TTC549 (cell line): Measurements from ENCODE around the gene SLC25A4.
A peak's percentile ranks its signal among the peaks of the same experiment; 100 is the strongest.
"Not testable (repeated sequence)": the region's sequence is repeated elsewhere in the genome, so short reads cannot be mapped to it uniquely, and the experiment has no call there.

Source experiments
- FAIRE-seq: peaks from 2 replicates; lab custom pipeline; 2012; peaks lifted over from hg19 to GRCh38; lab: Jason Lieb, UNC

Gene SLC25A4

DNA sequence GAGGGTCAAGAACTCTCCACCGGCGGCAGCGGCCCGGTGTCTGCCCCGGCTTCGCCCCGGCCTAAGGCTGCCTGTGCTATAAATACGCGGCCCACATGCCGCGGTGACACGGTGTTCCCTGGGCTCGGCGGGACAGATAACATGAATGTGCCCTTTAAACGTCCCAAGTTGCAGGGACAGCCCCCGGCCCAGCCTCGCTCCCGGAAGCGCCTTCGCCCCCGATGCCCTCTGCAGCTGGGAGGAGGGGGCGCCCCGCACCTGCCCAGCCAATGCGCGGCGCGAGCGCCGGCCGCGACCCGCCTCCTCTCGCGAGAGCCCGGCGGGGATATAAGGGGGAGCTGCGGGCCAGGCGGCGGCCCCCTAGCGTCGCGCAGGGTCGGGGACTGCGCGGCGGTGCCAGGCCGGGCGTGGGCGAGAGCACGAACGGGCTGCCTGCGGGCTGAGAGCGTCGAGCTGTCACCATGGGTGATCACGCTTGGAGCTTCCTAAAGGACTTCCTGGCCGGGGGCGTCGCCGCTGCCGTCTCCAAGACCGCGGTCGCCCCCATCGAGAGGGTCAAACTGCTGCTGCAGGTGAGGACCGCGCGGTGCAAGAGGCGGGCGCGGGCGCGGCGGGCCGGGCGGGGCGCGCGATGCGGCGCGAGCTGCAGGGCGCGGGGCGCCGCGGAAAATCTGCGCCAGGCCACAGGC is at the start of gene SLC25A4:
Gene SLC25A4, plus strand, starts transcription at position 355 of the 689 bp plus-strand sequence. Its CDS starts 107 bp downstream, at position 462.
- FAIRE-seq: no peak

DNA sequence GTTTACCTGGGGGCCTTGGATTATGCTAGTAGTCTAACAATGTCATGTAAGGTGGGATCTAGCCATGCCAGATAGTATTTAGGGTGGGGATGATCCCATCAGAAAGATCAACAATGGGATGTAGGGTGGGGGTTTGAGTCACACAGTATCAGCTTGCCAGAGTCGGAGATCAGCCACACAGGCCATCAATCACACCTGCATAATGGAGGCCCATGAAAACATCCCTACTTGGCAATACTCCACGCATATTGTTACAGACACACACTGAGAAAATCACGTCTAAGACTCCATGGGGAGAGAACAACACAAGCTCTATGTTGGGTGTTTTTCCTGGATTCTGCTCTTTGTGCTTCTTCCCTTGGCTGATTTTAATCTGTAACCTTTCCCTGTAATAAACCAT is 49.5 kb upstream of the SLC25A4 start:
- FAIRE-seq: no peak

DNA sequence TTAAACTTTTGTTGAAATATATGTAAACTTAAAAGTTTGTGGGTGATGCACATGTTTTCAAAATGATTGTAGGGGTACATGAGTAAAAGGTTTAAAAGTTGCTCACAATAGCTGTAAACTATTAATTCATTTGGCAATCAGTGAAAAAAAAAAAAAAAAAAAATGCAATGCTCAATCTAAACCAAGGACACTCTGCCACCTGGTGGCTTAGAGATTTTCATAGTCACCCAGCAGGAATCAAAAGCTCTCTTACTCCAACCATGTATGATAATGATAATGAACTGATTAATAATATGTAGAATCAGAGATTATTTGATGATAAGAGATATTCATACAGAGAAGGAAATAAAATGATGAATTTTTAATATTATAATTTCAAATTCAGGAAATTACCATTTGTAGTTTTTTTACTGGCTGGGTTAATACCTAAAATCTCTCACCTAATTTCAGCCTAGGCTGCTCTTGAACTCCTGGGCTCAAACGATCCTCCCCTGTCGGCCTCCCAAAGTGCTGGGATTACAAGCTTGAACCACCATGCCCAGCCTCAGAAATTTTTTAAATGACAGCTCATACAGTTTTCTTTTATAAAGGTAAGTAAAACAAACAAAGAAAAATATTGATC is 46.9 kb upstream of the SLC25A4 start:
- FAIRE-seq: peak; percentile 86

DNA sequence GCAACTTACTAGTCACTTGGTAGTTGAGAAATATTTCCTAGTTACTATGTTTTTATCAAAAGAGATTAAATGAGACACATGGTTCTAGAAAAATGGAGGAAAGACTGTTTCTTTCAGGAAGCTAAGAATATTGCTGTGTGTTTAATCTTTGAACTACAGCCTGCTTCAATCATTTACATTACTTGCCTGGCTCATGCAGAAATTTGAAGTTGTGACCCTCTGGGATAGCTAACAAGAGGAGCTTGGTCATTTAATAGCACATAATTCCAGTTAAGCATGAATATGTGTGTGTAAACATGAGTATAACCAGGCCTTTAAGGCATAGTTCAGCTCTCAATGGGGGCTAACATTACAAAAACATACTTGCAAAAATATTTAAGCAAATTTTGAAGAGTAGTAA is 44.6 kb upstream of the SLC25A4 start:
- no peak for FAIRE-seq

DNA sequence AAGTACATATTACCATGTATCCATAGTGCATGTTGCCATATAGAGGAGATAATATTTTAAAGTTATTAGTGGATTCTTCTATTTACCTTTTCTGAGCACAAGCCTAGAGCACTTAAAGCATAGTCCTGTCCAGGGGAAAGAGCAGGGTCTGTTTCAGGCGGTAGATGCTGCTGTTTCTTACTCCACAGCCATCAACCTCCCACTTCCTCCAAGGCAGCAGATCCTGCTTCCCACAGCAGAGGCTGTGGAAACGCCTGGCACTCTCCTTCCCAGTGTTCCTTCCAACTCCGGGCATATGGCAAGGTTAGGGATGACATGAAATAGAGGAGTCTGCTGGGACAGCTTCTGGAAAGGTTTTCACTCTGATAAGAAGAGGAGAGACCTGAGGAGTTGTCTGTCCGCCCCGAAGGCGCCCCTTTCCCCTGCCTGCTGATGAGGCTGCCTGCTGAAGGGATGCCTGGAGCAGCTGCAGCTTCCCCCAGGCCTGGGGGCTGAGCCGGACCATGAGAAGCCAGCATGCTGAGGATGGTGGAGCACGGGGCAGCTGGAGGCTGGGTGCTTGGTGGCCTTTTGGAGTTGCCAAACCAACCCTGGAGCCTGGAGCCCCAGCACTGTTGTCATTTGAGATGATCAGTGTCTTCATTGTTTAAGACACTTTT is 43.9 kb upstream of the SLC25A4 start:
- FAIRE-seq: no peak

DNA sequence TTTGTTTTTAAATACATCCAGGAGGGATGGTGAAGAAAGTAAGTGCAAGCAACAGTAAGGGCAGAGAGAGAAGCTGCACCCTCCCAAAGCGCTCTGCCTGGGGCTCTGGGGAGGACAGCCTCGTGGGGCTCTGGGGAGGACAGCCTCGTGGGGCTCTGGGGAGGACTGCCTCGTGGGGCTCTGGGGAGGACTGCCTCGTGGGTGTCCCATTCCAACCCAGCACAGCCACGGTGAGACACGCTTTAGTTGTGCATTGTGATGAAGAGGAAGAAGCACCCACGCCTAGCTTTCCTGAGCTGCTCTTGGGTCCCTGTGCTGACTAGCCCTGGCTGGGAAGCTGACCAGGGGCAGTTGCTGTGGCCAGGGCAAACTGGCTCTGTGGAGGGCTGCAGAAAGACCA is 43.1 kb upstream of the SLC25A4 start:
- no peak for FAIRE-seq

DNA sequence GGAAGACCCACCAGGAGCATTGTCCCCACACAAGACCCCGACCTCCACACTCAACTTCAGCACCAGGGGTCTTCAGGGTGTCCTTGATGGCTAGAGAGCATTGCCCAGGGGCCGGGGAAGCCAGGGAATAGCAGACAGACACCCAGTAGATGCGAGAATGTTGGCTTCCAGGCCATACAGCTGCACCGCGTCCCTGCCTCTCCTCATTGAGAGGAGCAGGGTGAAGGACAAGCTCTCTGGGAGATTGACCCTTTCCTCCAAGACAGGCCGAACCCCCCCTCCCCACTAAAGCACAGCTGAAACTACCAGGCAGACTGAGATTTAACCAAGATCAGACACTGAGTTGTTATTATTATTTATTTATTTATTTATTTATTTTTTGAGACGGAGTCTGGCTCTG is 42.6 kb upstream of the SLC25A4 start:
- FAIRE-seq: no peak

DNA sequence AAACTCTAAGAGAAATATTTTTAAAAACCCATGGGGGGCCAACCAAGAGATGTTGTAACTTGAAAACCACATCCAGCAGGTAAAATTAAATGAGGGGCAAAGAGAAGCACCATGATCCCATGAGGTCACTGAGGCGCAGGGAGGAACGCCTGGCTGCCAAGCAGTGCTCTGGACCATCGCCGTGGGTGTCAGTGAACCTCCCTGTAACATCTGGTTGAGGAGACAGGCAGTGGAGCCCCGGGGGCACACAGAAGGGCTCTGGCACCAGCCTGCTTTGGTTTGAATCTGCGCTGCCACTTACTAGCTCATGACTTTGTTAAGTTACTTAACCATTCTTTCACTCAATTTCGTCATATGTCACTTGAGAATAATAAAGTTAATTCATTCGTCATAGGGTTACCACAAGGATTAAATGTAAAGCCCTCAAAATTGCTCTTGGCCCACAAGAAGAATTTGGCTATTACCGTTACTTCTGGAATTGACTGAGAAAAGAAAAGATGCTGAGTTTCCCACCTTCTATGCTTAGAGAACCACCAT is 41.6 kb upstream of the SLC25A4 start:
- FAIRE-seq: no peak

DNA sequence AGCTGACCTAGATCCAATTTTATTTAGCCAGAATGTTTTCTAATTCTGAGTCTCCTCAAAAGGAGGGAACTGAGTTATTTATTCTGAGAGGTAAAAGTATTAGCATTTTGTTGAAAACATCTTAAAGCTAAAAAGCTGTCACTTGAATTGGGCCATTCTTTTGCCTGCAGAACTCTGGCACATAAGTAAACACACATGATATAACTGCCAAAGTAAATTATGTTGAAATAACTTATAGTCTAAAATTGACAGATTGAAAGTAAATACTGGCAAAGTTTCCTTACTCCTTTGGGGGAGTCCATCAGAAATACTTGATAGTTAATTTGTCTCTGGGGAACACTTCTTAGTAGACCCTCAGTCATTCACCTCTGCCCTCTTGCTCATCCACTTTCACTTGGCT is 38.3 kb upstream of the SLC25A4 start:
- no peak for FAIRE-seq

DNA sequence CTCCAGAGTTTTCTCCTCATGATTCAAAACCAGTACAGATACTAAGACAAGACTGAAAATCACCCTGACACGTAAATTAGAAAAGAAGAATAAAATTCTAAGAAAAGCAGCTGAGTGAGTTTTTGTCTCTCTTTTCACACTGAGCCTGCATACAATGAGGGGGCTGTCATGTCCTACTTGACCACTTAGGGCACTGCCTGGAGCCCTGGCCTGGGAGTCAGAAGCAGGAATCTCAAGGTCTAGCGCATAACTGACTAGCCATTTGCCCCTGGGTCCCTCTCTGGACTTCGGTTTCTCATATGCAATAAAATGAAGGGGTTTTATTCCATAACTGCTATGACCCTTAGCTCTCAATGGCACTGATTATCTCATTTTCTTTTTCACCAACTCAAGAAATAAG is 36.7 kb upstream of the SLC25A4 start:
- no peak for FAIRE-seq

DNA sequence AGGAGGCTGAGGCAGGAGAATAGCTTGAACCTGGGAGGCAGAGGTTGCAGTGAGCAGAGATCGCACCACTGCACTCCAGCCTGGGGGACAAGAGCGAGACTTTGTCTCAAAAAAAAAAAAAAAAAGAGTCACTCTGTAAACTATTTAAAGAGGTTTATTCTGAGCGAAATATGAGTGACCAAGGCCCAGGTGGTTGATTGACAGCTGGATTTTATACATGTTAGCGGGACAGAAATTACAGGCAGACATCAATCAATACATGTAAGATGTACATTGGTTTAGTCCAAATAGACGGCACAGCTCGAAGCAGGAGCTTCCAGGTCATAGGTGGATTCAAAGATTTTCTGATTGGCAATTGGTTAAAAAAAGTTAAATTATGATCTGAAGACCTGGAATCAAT is 35.5 kb upstream of the SLC25A4 start:
- not testable (repeated sequence) for FAIRE-seq

DNA sequence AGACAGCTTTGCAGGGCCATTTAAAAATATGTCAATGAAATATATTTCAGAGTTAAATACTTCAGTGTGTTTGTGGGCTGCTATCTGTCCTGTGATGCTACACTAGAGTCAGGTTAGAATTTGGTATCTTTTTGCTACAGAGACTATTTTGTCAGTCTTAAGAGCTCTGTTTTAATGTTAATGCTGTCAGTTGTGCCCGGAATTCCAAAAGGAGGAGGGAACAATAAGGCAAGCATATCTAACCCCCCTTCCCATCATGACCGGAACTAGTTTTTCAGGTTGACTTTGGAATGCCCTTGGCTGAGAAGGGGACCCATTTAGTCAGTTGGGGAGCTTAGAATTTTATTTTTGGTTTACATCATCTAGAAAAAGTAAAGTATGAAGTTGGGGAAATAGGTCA is 34.9 kb upstream of the SLC25A4 start:
- no peak for FAIRE-seq

DNA sequence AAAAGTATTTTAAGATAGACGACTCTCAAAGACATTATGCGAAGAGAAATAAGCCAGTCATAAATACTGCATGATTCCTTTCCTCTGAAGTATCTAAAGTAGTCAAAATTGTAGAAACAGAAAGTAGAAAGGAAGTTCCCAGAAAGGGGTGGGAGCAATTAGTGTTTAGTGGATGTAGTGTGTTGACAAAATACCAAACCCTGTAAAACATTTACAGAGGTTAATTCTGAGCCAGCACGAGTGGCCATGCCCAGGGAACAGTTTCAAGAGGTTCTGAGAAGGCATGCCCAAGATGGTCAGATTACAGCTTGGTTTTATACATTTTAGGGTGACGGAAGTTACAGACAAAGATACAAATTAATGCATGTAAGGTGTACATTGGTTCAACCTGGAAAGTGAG is 34.4 kb upstream of the SLC25A4 start:
- no peak for FAIRE-seq

DNA sequence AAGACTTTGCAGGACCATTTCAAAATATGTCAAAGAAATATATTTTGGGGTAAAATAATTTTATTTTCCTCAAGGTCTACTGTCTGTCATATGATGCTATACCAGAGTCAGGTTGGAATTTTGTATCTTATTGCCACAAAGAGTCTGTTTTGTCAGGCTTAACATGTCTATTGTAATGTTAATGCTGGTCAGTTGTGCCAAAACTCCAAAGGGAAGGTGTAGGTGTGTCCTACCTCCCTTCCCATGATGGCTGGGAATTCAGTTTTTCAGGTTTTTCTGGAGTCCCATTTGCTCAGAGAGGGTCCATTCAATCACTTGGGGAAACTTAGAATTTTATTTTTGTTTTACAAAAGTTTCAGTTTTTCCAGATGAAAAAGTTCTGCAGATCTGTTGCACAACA is 33.3 kb upstream of the SLC25A4 start:
- FAIRE-seq: no peak

DNA sequence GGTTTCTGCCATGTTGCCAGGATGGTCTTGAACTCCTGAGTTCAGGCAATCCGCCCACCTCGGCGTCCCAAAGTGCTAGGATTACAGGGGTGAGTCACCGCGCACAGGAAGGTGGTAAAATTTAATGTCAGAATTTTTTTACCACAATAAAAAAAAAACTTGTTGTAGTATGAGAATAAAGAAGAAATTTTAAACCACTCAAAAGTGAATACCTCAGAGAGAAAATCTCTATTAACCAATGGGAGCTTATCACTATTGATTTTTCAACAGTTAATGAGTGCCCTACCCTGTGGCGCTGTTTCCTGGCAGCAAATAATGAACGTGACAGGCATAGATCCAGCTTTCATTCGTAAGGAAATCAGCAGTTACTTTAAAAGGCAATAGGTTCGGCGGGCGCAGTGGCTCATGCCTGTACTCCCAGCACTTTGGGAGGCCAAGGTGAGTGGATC is 32.7 kb upstream of the SLC25A4 start:
- FAIRE-seq: no peak

DNA sequence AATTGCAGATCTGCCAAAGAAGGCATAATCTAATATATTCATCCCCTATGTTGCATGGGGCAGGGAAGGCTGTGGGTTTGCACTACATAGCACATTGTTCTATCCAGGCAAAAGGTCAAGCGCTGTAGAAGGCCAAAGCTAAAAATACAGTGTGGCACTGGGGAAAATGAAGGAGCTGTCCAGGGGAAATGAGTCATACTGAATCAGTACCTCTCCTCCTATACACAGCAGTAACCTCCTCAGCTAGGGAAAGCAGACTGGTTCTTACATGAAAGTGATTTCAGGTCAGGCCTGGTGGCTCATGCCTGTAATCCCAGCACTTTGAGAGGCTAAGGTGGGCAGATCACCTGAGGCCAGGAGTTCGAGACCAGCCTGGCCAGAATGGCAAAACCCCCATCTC is 31.0 kb upstream of the SLC25A4 start:
- FAIRE-seq: no peak

DNA sequence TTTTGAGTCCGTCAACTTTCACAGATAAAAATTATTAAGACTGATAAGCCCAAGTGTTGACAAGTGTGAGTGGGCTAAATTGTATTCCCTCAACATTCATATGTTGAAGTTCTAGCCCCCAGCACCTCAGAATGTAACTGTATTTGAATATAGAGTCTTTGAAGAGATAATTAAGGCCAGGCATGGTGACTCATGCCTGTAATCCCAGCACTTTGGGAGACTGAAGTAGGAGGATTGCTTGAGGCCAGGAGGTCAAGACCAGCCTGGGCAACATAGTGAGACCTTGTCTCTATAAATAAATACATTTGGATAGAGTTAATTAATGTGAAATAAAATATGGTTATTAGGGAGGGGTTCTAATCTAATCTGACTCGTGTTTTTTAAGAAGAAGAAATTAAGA is 29.7 kb upstream of the SLC25A4 start:
- no peak for FAIRE-seq

DNA sequence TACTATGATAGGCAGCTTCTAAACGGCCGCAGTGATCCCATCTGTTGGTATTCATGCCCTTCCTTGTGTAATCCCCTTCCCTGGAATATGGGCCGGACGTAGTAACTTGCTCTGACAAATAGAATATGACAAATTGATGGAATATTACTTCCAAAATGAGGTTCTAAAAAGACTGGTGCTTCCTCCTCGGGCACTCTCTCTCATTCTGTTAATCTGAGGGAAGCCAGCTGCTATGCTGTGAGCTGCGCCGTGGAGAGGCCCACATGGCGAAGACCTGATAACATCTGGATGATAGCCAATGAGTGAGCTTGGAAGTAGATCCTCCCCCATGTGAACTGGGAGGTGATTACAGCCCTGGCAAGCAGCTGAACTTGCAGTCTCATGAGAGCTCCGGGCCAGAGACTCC is 27.2 kb upstream of the SLC25A4 start:
- FAIRE-seq: no peak

DNA sequence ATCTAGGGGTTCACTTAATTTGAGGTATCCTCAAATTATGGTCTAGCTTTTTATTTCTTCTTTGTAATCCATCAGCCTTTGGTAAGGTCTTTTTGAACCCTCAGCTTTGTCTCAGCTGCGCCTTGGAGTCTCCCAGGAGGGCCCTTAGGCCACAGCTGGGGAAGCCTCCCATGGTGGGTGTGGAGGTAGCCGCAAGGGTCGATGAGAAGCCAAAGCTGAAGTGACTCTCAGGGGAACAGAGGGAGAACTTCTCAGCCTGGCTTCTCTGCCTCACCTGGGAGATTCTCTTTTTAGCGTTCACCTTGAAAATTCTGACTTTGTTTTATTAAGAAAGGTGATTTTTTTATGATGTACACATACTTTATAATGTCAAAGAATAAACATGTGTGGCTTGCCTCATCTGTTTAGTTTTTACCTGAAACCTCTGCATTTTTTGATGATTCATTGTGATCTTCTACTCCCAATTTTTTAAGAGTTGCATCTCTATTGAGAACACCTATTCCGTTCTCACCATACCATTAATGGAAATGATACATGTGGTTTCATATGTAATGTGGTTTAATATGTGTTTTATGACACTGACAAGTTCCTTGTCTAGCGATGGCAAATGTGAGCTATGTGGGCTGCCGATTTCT is 25.6 kb upstream of the SLC25A4 start:
- FAIRE-seq: no peak

DNA sequence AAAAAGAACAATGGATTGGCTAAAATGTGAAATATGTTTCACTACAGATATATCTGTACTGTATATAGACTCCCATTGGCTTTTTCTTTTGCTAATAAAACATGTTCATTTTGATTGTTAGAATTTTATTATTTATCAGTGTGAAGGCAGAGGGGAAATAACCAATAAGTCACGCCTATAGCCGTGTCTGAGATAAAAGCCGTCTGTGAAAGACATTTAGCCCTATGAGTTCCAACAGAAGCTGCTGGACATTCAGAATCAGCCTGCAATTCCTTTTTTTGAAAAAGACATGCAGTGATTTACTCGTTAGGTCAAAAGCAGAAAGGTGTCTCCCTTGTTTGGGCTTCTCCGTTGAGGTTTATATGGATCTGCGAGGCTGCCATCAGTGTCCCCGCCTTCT is 24.2 kb upstream of the SLC25A4 start:
- no peak for FAIRE-seq

DNA sequence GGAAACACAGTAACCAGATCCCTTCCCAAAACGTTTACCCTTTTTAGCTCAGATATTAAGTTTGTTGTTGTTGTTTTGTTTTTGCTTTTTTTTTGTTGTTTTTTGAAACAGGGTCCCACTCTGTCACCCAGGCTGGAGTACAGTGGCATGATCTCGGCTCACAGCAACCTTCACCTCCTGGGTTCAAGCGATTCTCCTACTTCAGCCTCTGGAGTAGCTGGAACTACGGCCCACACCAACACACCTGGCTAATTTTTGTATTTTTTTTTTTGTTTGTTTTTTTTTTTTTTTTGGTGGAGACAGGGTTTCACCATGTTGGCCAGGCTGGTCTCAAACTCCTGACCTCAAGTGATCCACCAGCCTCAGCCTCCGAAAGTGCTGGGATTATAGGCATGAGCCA is 23.6 kb upstream of the SLC25A4 start:
- not testable (repeated sequence) for FAIRE-seq

DNA sequence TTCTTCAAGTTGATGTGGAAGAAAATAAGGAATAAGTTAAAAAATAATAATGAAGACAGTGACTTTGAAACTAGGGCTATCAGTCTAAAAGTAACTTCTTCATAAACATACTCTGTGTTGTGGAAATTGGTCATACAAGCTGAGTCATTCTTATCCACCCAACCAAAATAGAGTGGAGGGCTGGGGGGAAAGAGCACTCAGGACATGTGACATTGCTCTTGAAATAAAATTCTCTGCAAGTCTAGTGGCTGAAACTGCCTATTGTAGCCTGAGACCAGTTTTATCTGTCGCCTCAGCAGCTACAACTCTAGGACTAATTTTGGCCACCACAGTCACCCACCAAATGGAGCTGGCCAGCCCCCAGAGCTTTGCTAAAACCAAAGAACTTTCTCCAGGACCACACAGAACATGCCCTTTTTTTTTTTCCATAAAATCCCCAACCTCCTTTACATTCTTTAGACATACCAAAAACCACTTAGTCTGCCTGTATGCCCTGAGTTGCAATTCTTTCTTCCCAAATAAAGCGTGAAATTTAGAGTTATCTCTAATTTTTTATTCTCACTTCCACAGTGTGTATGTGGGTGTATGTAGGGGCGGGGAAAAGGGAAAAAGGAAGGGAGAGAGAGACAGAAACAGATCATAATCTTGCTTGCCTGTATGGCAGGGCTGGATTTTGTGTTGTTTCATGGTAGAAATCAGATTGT is 23.0 kb upstream of the SLC25A4 start:
- FAIRE-seq: no peak

DNA sequence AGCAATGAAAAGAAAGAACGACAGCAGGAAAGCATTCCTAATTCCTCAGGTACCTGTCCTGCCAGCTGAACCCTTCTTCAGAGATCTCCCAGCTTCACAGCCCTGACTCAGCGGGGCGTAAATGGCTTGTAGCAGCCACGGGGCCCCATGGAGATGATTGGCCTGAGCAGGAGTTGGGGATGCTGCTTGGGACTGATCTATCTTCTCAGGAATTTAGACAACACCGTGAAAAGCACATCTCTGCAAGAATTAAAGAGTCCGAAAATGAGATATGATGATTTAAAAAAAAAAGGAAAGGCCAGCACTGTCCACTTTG is 22.5 kb upstream of the SLC25A4 start:
- FAIRE-seq: no peak
